ENCODE measurements around the gene WDR90.

WDR90 gene

DNA sequence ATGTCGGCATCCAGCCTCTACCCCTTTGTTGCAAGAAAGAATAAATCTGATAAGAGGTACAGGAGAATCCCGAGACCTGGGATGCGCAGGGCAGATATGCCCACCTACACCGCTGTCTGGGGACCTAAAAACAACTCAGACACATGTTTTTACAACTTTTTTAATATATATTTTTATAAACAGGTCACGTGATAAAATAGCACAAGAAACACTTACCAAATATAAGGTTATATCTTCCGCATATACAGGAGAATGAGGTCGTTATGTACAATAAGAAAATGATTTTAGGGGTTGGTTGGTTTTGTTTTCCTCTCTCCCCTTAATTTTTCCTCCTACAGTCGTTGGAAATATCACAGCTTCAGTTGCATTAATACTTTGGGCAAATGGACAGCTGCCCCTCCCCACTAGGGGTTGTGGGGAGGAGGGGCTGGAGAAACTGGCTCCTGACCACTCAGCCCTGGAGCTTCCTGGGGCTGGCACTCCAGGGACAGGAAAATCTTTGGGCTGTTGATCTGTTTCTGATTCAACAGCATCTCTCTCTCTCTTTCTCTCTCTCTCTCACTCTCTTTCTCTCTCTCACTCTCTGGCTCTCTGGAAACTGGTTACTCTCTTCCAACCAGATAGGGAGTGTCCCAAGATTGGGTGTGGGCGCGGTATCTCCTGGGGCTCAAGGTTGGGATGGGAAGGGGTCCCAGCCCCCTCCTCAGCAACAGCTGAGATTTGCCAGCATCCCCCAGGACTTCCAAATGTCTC, 43.4 kb downstream of the WDR90 start:
- DNase-seq, result no peak

- no peak for DNase-seq
These were observed 44.2 kb downstream of the WDR90 start for GRCh38 chr16:693364-693763.

DNA sequence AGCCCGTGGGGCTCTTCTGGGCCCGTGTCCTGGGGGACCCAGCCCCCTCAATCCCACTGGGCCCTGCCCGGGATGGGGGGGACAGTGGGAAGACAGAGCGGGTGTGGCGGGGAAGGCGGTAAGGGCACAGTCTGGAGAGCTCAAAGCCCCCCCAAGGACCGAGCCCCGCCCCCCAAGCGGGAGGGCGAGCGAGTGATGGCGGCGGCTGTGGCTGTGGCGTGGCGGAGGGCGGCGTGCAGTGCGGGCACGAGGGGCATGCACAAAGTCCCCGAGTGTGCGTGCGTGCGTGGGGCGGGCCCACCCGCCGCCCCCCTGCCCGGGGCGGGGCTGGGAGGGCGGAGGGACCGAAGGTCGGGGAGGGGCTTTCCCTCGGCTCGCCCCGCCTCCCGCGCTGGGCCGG, 44.6 kb downstream of the WDR90 start:
- DNase-seq, result no peak

DNA sequence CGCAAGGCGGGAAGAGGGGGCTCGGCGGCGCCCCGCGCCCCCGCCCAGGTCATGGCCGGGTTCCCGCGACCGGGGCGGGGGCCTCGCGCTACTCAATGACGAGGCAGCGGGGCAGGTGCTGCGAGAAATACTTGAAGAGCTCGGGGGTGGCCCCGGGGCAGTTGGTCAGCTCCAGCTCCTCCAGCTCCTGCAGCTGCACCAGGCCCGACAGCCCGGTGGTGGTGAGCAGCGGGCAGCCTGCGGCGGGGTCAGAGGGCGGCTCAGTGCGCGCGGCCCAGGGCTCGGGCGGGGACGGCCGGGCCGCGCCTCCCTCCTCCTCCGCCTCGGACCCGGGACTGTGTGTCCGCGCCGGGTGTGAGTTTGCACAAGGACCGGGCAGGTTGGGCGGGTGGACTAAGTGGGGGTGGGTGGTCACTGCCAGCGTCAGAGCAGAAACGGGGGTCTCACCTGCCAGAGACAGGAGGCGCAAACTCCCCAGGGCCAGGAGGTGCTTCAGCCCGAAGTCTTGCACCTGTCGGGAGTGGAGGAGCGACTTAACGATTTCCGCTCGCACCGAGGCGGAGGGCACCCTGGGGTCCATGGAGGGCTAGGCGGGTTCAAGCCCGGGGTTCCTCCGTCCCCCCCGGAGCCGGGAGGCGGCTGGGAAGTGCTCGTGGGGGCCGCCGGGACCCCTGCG, 45.2 kb downstream of the WDR90 start:
- DNase-seq, result no peak

DNA sequence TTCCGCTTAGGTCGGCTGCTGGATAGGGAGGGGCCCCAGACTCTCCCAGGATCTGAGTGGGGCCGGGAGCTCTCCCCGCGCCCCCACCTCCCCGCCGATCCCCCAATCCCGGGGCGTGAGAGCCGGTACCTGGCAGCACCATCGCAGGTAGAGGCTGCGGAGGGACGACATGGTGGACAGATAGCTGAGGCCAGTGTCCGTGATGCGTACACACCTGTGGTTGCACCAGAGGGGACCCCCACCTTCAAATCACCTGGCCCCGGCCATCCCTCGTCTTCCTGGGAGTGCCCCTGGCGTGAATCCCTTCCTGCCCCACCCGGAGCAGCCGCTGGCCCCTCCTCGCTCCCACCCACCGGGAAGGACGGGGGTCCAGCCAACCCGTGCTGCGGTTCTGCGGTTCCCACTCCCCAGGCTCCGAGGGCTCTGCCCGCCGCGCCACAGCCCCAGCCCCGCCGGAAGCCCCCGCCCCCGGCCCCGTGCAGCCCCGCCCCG, 45.7 kb downstream of the WDR90 start:
- DNase-seq, result no peak

GRCh38 chr16:695355-696089, 46.4 kb downstream of the WDR90 start:
- no peak for DNase-seq

DNA sequence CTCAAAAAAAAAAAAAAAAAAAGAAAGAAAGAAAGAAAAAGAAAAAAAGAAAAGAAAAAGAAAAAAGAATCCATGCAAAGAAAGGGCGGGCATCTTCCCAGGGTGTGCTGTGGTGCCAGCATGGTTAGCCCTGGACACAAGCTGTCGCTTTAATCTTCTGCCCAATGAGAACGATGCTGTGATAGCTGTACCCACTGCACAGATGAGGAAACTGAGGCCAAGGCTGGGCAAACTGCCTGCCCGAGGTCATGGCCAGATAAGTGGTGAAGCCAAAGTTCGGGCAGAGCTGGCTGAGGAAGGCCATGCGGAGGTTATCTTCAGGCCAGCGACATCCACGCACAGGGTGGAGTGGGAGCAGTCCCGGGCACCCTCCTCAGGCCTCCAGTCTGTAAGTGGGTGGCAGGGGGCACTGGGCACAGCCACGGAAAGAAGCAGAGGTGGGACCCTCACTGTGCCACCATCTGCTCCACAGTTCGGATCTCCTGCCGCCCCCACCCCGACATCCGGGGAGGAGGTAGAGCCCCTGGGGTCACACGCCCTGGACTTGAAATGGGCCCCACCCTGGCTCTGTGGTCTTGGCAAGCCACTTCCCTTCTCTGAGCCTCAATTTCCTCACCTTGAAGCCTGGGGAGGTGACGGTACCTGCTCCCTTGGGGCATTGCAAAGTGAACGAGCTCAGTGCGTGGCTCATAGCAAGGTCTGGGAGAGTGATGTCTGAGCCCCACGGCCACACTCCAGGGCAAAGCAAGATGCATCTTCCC, 49.9 kb downstream of the WDR90 start:
- DNase-seq, result no peak

GRCh38 chr16:700684-701584, 51.8 kb downstream of the WDR90 start:
- no peak for DNase-seq

GRCh38 chr16:702341-702740, 53.2 kb downstream of the WDR90 start:
- DNase-seq, result no peak

GRCh38 chr16:703406-703805, 54.2 kb downstream of the WDR90 start:
- no peak for DNase-seq

DNA sequence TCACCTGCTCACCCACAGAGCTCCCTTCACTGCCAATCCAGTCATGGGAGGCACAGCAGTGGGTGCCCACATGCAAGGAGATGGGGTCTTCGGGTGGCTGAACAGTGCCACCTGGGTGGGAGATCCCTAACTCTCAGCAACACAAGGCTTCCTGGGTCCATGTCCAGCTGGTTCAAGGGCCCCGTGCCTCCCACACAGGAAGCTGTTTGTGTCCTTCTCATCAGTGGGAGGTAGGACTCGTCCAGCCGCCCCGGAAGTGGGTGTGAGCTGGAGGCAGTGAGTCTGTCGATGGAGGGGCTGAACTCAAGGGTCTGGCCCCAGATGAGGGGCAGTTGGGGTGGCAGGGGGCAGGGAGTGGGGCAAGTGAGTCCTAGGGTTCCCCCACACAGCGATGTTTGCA, 54.9 kb downstream of the WDR90 start:
- no peak for DNase-seq

DNA sequence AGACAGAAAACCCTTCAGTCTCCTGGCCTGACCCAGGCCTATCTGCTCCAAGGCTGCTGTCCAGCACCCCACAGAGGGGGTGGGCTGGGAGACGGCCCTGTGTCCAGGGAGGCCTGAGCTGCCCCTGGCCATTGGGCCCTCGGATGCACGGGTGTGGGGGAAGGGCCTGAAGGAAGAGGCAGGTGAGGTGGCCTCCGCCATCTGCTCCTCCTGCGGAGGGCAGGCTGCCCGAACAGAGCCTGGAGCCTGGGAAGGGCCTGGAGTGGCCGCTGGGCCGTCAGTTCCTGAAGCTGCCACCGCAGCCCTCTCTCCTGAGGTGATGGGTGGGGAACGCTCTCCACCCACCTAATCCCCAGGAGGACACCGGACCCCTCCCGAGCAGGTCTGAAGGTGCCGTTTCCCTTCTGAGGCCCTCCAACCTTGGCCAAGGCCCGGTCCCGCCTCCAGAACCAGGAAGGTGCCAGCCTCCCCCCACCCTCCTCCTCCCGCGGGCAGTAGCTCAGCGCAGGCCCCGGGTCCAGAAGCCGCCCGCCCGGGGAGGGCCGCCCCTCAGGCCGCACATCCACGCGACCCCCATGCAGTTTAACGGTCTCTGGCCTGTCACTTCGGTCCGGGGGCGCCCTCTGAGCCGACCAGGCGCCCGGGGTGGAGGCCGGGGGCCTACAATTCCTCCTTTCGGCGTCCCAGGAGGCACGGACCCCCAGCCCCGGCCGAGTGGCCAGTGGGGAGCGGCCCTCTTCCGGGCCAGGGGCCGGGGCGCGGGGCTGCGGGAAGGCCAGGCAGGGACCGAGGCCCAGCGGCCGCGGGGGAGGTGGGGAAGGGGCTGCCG, 55.6 kb downstream of the WDR90 start:
- no peak for DNase-seq

GRCh38 chr16:705431-706188, 56.4 kb downstream of the WDR90 start, which contains the start of gene FBXL16:
Gene FBXL16 (minus strand): TSS chr16:705801. CDS start chr16:697405, 8,396 bp downstream.
- DNase-seq, result peak; percentile 34

GRCh38 chr16:706189-707061, 57.3 kb downstream of the WDR90 start:
- DNase-seq, result no peak

DNA sequence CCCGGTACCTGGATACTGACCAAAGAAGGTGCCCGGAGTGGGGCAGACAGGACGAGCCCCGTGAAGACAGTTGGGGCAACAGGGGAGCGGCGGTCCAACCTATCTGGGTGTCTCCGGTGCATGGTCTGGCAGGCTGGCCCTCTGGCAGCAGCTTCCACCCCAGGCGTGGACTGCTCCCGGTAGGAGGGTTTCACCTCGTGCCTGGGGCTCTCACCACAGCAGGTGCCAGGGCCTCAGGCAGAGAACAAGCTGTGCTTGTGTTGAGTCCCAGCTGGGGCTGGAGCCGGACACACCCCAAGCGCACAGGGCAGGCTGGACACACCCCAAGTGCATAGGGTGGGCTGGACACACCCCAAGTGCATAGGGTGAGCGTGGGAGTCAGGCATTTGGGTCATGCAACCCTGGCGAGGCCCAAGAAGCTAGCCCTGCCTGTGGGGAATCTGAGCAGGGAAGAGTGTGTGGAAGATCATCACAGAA, 57.9 kb downstream of the WDR90 start:
- no peak for DNase-seq

- DNase-seq, result no peak
These were observed 58.9 kb downstream of the WDR90 start for GRCh38 chr16:708019-708418.

DNA sequence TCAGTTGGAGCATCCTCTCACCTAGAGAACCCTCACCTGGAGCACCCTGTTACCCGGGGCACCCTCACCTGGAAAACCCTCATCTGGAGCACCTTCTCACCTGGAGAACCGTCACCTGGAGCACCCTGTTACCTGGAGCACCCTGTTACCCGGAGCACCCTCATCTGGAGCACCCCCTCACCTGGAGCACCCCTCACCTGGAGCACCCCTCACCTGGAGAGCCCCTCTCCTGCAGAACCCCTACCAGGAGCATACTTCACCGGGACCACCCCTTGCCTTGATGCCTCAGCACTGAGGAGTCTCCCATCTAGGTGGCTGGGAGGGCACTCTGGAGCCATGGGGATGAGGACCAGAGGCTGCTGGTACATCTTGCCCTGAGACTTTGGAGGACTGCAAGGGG, 59.8 kb downstream of the WDR90 start:
- DNase-seq, result no peak

GRCh38 chr16:709566-710499, 60.7 kb downstream of the WDR90 start:
- peak; percentile 78 for DNase-seq
